Lung microvascular endothelial cell (primary cell): Measurements from ENCODE around the gene VWA3A. TPM values are rescaled to one million over a fixed set of nuclear protein-coding genes. Genes with fewer than 3 reads are reported as not detected.
A peak's percentile ranks its signal among the peaks of the same experiment; 100 is the strongest.
"Not testable (repeated sequence)": the region's sequence is repeated elsewhere in the genome, so short reads cannot be mapped to it uniquely, and the experiment has no call there.

ENCODE experiments used
- DNase-seq, 2 donors: peaks; one replicate each; pipeline versions ENCODE4 v3.0.0 to v3.0.0-alpha.2; 2010; ENCODE audit warnings: low read depth in 2 of 2
- total RNA-seq: library from RNA; depleted of rRNA; stranded (reverse); fragments of >200 nt; gene quantifications from 2 replicates; pipeline ENCODE4 v1.2.1, GENCODE V29; 2014

VWA3A gene
- total RNA-seq, 1 donor from 2014 or later, result not detected

GRCh38 chr16:22081050-22081449 lies 11.3 kb upstream of the VWA3A start:
- no peak for DNase-seq

- no peak for DNase-seq
These were observed 5.9 kb upstream of the VWA3A start for GRCh38 chr16:22086440-22086839.

GRCh38 chr16:22088642-22089041 lies 3.7 kb upstream of the VWA3A start:
- DNase-seq, result no peak

GRCh38 chr16:22089910-22090309 lies 2.4 kb upstream of the VWA3A start:
- DNase-seq, result no peak

- no peak for DNase-seq
These were observed 620 bp upstream of the VWA3A start for GRCh38 chr16:22091721-22092120.

GRCh38 chr16:22093331-22093730 lies 990 bp downstream of the VWA3A start:
- no peak for DNase-seq

- no peak for DNase-seq
These were observed 1.7 kb downstream of the VWA3A start for GRCh38 chr16:22093996-22094395.

GRCh38 chr16:22098405-22099255 lies 6.3 kb downstream of the VWA3A start:
- DNase-seq, result peak; percentile 55 to 74

- DNase-seq, result no peak
These were observed 7.1 kb downstream of the VWA3A start for GRCh38 chr16:22099256-22099975.

- no peak for DNase-seq
These were observed 11.1 kb downstream of the VWA3A start for GRCh38 chr16:22103441-22103840.

- DNase-seq, result no peak
These were observed 17.0 kb downstream of the VWA3A start for GRCh38 chr16:22109258-22109898.

GRCh38 chr16:22111629-22112028 lies 19.3 kb downstream of the VWA3A start:
- not testable (repeated sequence) for DNase-seq

- DNase-seq, result no peak
These were observed 23.9 kb downstream of the VWA3A start for GRCh38 chr16:22116095-22116700.

- no peak for DNase-seq
These were observed 25.3 kb downstream of the VWA3A start for GRCh38 chr16:22117609-22118008.

- DNase-seq, result no peak
These were observed 28.1 kb downstream of the VWA3A start for GRCh38 chr16:22120440-22120839.

GRCh38 chr16:22122239-22122638 lies 29.9 kb downstream of the VWA3A start:
- no peak for DNase-seq

GRCh38 chr16:22123146-22123545 lies 30.8 kb downstream of the VWA3A start:
- no peak for DNase-seq

GRCh38 chr16:22123759-22124490 lies 31.6 kb downstream of the VWA3A start:
- no peak for DNase-seq

GRCh38 chr16:22124583-22125284 lies 32.4 kb downstream of the VWA3A start:
- no peak for DNase-seq

- DNase-seq, result no peak
These were observed 33.8 kb downstream of the VWA3A start for GRCh38 chr16:22126037-22126558.
